ENCODE results near the gene PLXNA2. TPM values are rescaled to one million over a fixed set of nuclear protein-coding genes. Genes with fewer than 3 reads are reported as not detected.

PLXNA2 gene
- total and polyA plus RNA-seq, 2 of the 13 experiments (the other 11 are each of a cell fraction or from before 2014, with no cell fraction given), result 1.1 to 2.1 TPM

GRCh38 chr1:208216062-208216461 lies 28.1 kb downstream of the PLXNA2 start:
- Histone ChIP-seq H3K9me3 (ENCODE audit: low read length) (no peaks in the 10 kb centered on the region), H3K36me3 (replicated peaks in 1 of 2; ENCODE audit: control insufficient read depth in 1 of 2, insufficient read depth in 2 of 2, low read length in 2 of 2) (peaks cover 0 to 5% of the 10 kb centered on the region in 2 experiments; a peak in 2 of 5 replicates), H2AFZ (ENCODE audit: low read length) (no peak overlapping the region), H3K4me3 (replicated peaks in 1 of 3; ENCODE audit: insufficient read depth in 1 of 3, low read depth in 2 of 3, low read length in 3 of 3) (no peak overlapping the region), H3K79me2 (ENCODE audit: insufficient read depth, low read length) (no peaks in the 10 kb centered on the region), H3K27ac (ENCODE audit: extremely low read length, insufficient read depth, low read length) (no peak overlapping the region), H3K9ac (ENCODE audit: insufficient read depth, low read depth, low read length) (no peak overlapping the region), H3K27me3 (ENCODE audit: control insufficient read depth in 1 of 2, insufficient read depth in 2 of 2, low read length in 2 of 2) (no peaks in the 10 kb centered on the region), H3K4me2 (ENCODE audit: low read depth, low read length) (no peak overlapping the region), H4K20me1 (ENCODE audit: insufficient read depth, low read length) (no peaks in the 10 kb centered on the region), H3K4me1 (ENCODE audit: insufficient read depth, low read length) (no peaks in the 10 kb centered on the region)
- no peak for TF ChIP-seq SYNCRIP (IDR thresholded peaks at IDR 0.05; ENCODE audit: insufficient read depth, low read depth, low read length)
- TF ChIP-seq MTA1 (CRISPR knock-in tag; IDR thresholded peaks at IDR 0.05; ENCODE audit: borderline replicate concordance), result no peak
- WGBS (ENCODE audit: low lambda C conversion rate), result 94% methylated on average over 1 of the region's 1 CpG
- intact Hi-C loops (cut with micrococcal nuclease; ENCODE audit: unreplicated experiment), result no loop called here
- FAIRE-seq (no peak), ATAC-seq (no peak), DNase-seq (ENCODE audit: low spot score) (no peak)
- in situ Hi-C loops (cut with HindIII; ENCODE audit: extremely low pct_ligation_motif_present, low pct_unique_long_range_greater_than_20kb), result no loop called here
- no TSS peak for BruUV-seq (replicated peaks)
- CTCF ChIA-PET (ENCODE audit: low intra/inter-chr PET ratio, low total read pairs), result no interaction called here
- POLR2A ChIA-PET, result no interaction called here

DNA sequence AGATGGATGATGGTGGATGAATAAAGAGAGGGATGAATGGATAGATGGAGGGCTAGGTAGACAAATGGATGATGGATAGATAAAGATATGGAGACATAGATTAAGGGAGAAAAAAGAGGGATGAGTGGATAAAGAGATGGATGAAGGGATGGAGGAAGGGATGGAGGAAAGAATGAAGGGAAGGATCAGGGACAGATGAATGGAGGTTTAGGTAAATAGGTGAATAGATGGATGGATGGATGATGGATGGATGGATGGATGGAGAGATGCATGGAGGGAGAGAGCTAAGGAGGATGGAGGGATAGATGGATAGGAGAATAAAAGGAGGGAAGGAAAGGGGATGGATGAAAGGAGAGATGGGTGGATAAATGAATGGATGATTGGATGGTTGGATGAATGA lies 28.8 kb downstream of the PLXNA2 start:
- in situ Hi-C loops (cut with HindIII; ENCODE audit: extremely low pct_ligation_motif_present, low pct_unique_long_range_greater_than_20kb) (no loop called here), intact Hi-C loops (cut with micrococcal nuclease; ENCODE audit: unreplicated experiment) (no loop called here)
- no peak overlapping the region for H2AFZ ChIP-seq (ENCODE audit: low read length)
- no peaks in the 10 kb centered on the region for H3K9me3 ChIP-seq (ENCODE audit: low read length)
- no peak overlapping the region for H3K9ac ChIP-seq (ENCODE audit: insufficient read depth, low read depth, low read length)
- no peak for TF ChIP-seq ZNF335 (CRISPR knock-in tag; IDR thresholded peaks at IDR 0.05)
- TF ChIP-seq STAT6 (CRISPR knock-in tag; IDR thresholded peaks at IDR 0.05; ENCODE audit: borderline replicate concordance), result no peak
- TF ChIP-seq E2F5 (CRISPR knock-in tag; conservative IDR thresholded peaks at IDR 0.05), result no peak
- no peak for TF ChIP-seq NFIB (CRISPR knock-in tag; IDR thresholded peaks at IDR 0.05; ENCODE audit: borderline replicate concordance)
- TF ChIP-seq JDP2 (CRISPR knock-in tag; IDR thresholded peaks at IDR 0.05; ENCODE audit: borderline replicate concordance), result no peak
- TF ChIP-seq ZBTB3 (CRISPR knock-in tag; IDR thresholded peaks at IDR 0.05; ENCODE audit: borderline replicate concordance, low read depth), result no peak
- no peak for TF ChIP-seq ZNF431 (CRISPR knock-in tag; IDR thresholded peaks at IDR 0.05; ENCODE audit: borderline replicate concordance, low read depth)
- TF ChIP-seq ZNF724P (CRISPR knock-in tag; IDR thresholded peaks at IDR 0.05; ENCODE audit: borderline replicate concordance), result no peak
- TF ChIP-seq ATF4 (CRISPR knock-in tag; IDR thresholded peaks at IDR 0.05), result no peak
- no peak for TF ChIP-seq CBX1 (IDR thresholded peaks at IDR 0.05; ENCODE audit: low read depth)
- no peak for TF ChIP-seq ZSCAN25 (CRISPR knock-in tag; IDR thresholded peaks at IDR 0.05)
- no peak for TF ChIP-seq HNRNPLL (IDR thresholded peaks at IDR 0.05; ENCODE audit: low read depth, low read length, poor library complexity, severe bottlenecking)
- TF ChIP-seq KLF9 (CRISPR knock-in tag; IDR thresholded peaks at IDR 0.05; ENCODE audit: low read depth), result no peak
- FAIRE-seq (no peak), ATAC-seq (no peak), DNase-seq (ENCODE audit: low spot score) (no peak)
- no peak overlapping the region for H3K27ac ChIP-seq (ENCODE audit: extremely low read length, insufficient read depth, low read length)
- H3K4me2 ChIP-seq (ENCODE audit: low read depth, low read length), result no peak overlapping the region
- no peaks in the 10 kb centered on the region for H3K27me3 ChIP-seq (ENCODE audit: control insufficient read depth in 1 of 2, insufficient read depth in 2 of 2, low read length in 2 of 2)
- H3K79me2 ChIP-seq (ENCODE audit: insufficient read depth, low read length), result no peaks in the 10 kb centered on the region
- no peak overlapping the region for H3K4me3 ChIP-seq (replicated peaks in 1 of 3; ENCODE audit: insufficient read depth in 1 of 3, low read depth in 2 of 3, low read length in 3 of 3)
- no TSS peak for BruUV-seq (replicated peaks)
- no peaks in the 10 kb centered on the region for H3K4me1 ChIP-seq (ENCODE audit: insufficient read depth, low read length)
- no peaks in the 10 kb centered on the region for H4K20me1 ChIP-seq (ENCODE audit: insufficient read depth, low read length)
- ChIA-PET POLR2A (no interaction called here), CTCF (ENCODE audit: low intra/inter-chr PET ratio, low total read pairs) (no interaction called here)
- peaks cover 0 to 5% of the 10 kb centered on the region in 2 experiments; a peak in 2 of 5 replicates for H3K36me3 ChIP-seq (replicated peaks in 1 of 2; ENCODE audit: control insufficient read depth in 1 of 2, insufficient read depth in 2 of 2, low read length in 2 of 2)

Data from HepG2 (cell line).